K562 (cell line): ENCODE data around the gene GALNT7. TPM values are rescaled to one million over a fixed set of nuclear protein-coding genes. Genes with fewer than 3 reads are reported as not detected.
A peak's percentile ranks its signal among the peaks of the same experiment; 100 is the strongest.

Experiments
- ATAC-seq: fragments of 200-7000 bp; cut with Tn5 transposase; 3 replicates; pipeline ENCODE4 v1.9.1; 2020; ENCODE audit warnings: moderate library complexity
- BruUV-seq: library from RNA; stranded (reverse); fragments of 400-500 nt; replicated peaks from 2 replicates; lab custom pipeline; 2021; lab: Mats Ljungman, UMichigan
- CTCF ChIA-PET: fragments of 300-600 bp; formaldehyde crosslinking; extraction: SDS; loops from one replicate; lab custom pipeline; 2021; ENCODE audit warnings: low intra/inter-chr PET ratio; lab: Yijun Ruan, JAX
- POLR2A ChIA-PET: fragments of 300-600, 350-650 bp; sonication (Branson Sonifier 250); formaldehyde crosslinking; extraction: SDS; loops from one replicate; lab custom pipeline; 2021; ENCODE audit warnings: antibody characterized with exemption, inconsistent platforms; lab: Yijun Ruan, JAX
- DNase-seq, 4 experiments: peaks; one replicate each; pipeline versions ENCODE4 v3.0.0 to v3.0.0-alpha.2; 2011 to 2018; ENCODE audit warnings: low spot score in 3 of 4, mixed read lengths in 3 of 4; ENCODE audit errors: extremely low read depth in 1 of 4
- FAIRE-seq: peaks from 2 replicates; lab custom pipeline; 2011; peaks lifted over from hg19 to GRCh38; lab: Jason Lieb, UNC
- H2AFZ ChIP-seq: 2 replicates; pipeline ENCODE4 v1.6.0; 2011; ENCODE audit warnings: low read depth, low read length, control low read depth, inconsistent platforms
- H3K27ac ChIP-seq: fragments of 200-600 bp; 3 replicates; pipeline ENCODE4 v1.8.0; 2011; ENCODE audit warnings: low read depth, mild to moderate bottlenecking, control low read depth, inconsistent platforms, low read length, moderate library complexity, mixed read lengths; ENCODE audit errors: extremely low read depth
- H3K27me3 ChIP-seq, 2 experiments: fragments of 300-600 bp in 1 of 2; 2 replicates in 1 of 2; 3 replicates in 1 of 2; pipeline versions ENCODE4 v1.6.0 to v1.8.0; 2011; ENCODE audit warnings: inconsistent platforms in 2 of 2, low read length in 2 of 2, mild to moderate bottlenecking in 1 of 2, mixed read lengths in 1 of 2, moderate library complexity in 1 of 2; ENCODE audit not compliant: control insufficient read depth in 2 of 2, insufficient read depth in 2 of 2
- H3K36me3 ChIP-seq: fragments of 300-600 bp; 3 replicates; pipeline ENCODE4 v1.8.0; 2011; ENCODE audit warnings: mild to moderate bottlenecking, low read length, inconsistent platforms; ENCODE audit not compliant: control insufficient read depth, insufficient read depth
- H3K4me1 ChIP-seq, 2 experiments: fragments of 200-600 bp in 1 of 2; replicated peaks in 1 of 2; 2 replicates in 1 of 2; 3 replicates in 1 of 2; pipeline versions ENCODE4 v1.5.1 to v1.8.0; 2011; ENCODE audit warnings: inconsistent platforms in 2 of 2, low read length in 2 of 2, mild to moderate bottlenecking in 1 of 2, mixed read lengths in 1 of 2, moderate library complexity in 1 of 2; ENCODE audit not compliant: control insufficient read depth in 2 of 2, insufficient read depth in 2 of 2
- H3K4me2 ChIP-seq: 2 replicates; pipeline ENCODE4 v1.6.1; 2011; ENCODE audit warnings: low read length, control low read depth, inconsistent platforms, mixed read lengths; ENCODE audit not compliant: insufficient read depth
- H3K4me3 ChIP-seq: fragments of 200-600 bp; sonication (generic), shearing (Covaris generic); 2 replicates; pipeline ENCODE4 v1.5.1; 2016; ENCODE audit warnings: control low read depth, inconsistent platforms
- H3K79me2 ChIP-seq: fragments of 200-600 bp; 3 replicates; pipeline ENCODE4 v1.8.0; 2011; ENCODE audit warnings: low read length, inconsistent platforms; ENCODE audit not compliant: control insufficient read depth, insufficient read depth
- H3K9ac ChIP-seq, 2 experiments: 2 replicates each; pipeline versions ENCODE4 v1.6.0 to v1.6.1; 2011; ENCODE audit warnings: low read depth in 2 of 2, low read length in 2 of 2, control low read depth in 1 of 2, inconsistent platforms in 1 of 2, mild to moderate bottlenecking in 1 of 2, mixed read lengths in 1 of 2; ENCODE audit not compliant: insufficient read depth in 1 of 2
- H3K9me1 ChIP-seq: one replicate; pipeline ENCODE4 v1.6.0; 2011; ENCODE audit warnings: inconsistent platforms, mild to moderate bottlenecking, low read length, moderate library complexity; ENCODE audit not compliant: control insufficient read depth, insufficient read depth
- H3K9me3 ChIP-seq: replicated peaks from 2 replicates; pipeline ENCODE4 v1.5.1; 2011; ENCODE audit warnings: low read depth, low read length, inconsistent platforms; ENCODE audit not compliant: control insufficient read depth, insufficient read depth
- H4K20me1 ChIP-seq: replicated peaks from 2 replicates; pipeline ENCODE4 v1.6.1; 2011; ENCODE audit warnings: low read length, inconsistent platforms, mixed read lengths; ENCODE audit not compliant: control insufficient read depth, insufficient read depth
- ARID1B ChIP-seq: fragments of 450-650 bp; IDR thresholded peaks from 2 replicates; pipeline ENCODE4 v1.6.1; 2016; ENCODE audit warnings: antibody characterized with exemption, mild to moderate bottlenecking, inconsistent platforms
- BRF1 ChIP-seq: IDR thresholded peaks from 3 replicates; pipeline ENCODE4 v1.6.1; 2011; ENCODE audit warnings: borderline replicate concordance, mild to moderate bottlenecking; ENCODE audit not compliant: insufficient read length; ENCODE audit errors: extremely low read depth
- CBFA2T3 ChIP-seq: fragments of 450-650 bp; IDR thresholded peaks from 2 replicates; pipeline ENCODE4 v1.6.1; 2017
- CC2D1A ChIP-seq: fragments of 450-650 bp; IDR thresholded peaks from 2 replicates; pipeline ENCODE4 v1.6.1; 2017; ENCODE audit warnings: mild to moderate bottlenecking
- CTBP1 ChIP-seq: fragments of 450-650 bp; IDR thresholded peaks from 2 replicates; pipeline ENCODE4 v1.6.1; 2016; ENCODE audit warnings: borderline replicate concordance
- EP300 ChIP-seq: IDR thresholded peaks from 2 replicates; pipeline ENCODE4 v1.6.1; 2012; ENCODE audit warnings: low read length, improper control_type of control experiment
- ERF ChIP-seq: fragments of 450-650 bp; formaldehyde crosslinking; IDR thresholded peaks from 2 replicates; pipeline ENCODE4 v1.4.0; 2020; ENCODE audit warnings: mild to moderate bottlenecking, mixed read lengths
- JUND ChIP-seq, 2 experiments: IDR thresholded peaks; 2 replicates in 1 of 2; 3 replicates in 1 of 2; pipeline ENCODE4 v1.6.1; 2011; ENCODE audit warnings: borderline replicate concordance in 2 of 2, low read depth in 2 of 2, low read length in 2 of 2, improper control_type of control experiment in 1 of 2, missing biosample characterization in 1 of 2, missing genetic modification characterization in 1 of 2, missing genetic modification reagents in 1 of 2
- KDM1A ChIP-seq, 2 experiments: fragments of 450-650 bp; IDR thresholded peaks; 2 replicates each; pipeline ENCODE4 v1.6.1; 2016; ENCODE audit warnings: mild to moderate bottlenecking in 2 of 2
- MEIS2 ChIP-seq: fragments of 450-650 bp; IDR thresholded peaks from 2 replicates; pipeline ENCODE4 v1.6.1; 2014; ENCODE audit warnings: mild to moderate bottlenecking; ENCODE audit not compliant: partially characterized antibody
- RAD21 ChIP-seq, 2 experiments: fragments of 250-450 bp in 1 of 2; fragments of 450-650 bp in 1 of 2; sonication (Bioruptor Pico) in 1 of 2; formaldehyde crosslinking in 1 of 2; IDR thresholded peaks in 1 of 2; conservative IDR thresholded peaks in 1 of 2; 2 replicates each; pipeline versions ENCODE4 v1.4.0 to v1.8.0; 2020 to 2022; ENCODE audit warnings: mild to moderate bottlenecking in 2 of 2, moderate library complexity in 1 of 2
- ZNF134 ChIP-seq: fragments of 250-450 bp; sonication (Bioruptor Pico); conservative IDR thresholded peaks from 2 replicates; pipeline ENCODE4 v1.4.0; 2020
- WGBS: fragments of 100-300 bp; shearing (Covaris generic); methylation state at CpG from one replicate; pipeline ENCODE4 v1.1.6; 2016; ENCODE audit warnings: low coverage, mixed read lengths; ENCODE audit not compliant: insufficient coverage; ENCODE audit errors: missing lambda C conversion rate; 5-methylcytosine and 5-hydroxymethylcytosine counted together
- in situ Hi-C: fragments of 300-500 bp; cut with MboI; formaldehyde crosslinking; loops from 4 replicates; pipeline ENCODE4 v1.15.0; 2018; ENCODE audit warnings: inconsistent platforms, mixed read lengths
- intact Hi-C: fragments of 100-400 bp; cut with micrococcal nuclease; formaldehyde crosslinking; loops from 2 replicates; pipeline ENCODE4 v1.14.2; 2022
- polyA plus RNA-seq, 8 experiments: library from polyadenylated mRNA; depleted of rRNA in 4 of 8; stranded (reverse) in 5 of 8; unstranded in 3 of 8; fragments of >200 nt; fragmentation: Nextera tagmentation in 2 of 8; fragmentation: Illumina TruSeq in 1 of 8; extraction: Ambion mirVana in 2 of 8; extraction: Trizol in 1 of 8; gene quantifications; 2 replicates each; pipeline versions ENCODE4 v1.2.1 to v1.2.3, GENCODE V29; 2011 to 2014; ENCODE audit warnings: inconsistent platforms in 1 of 8, missing spikeins in 1 of 8
- total RNA-seq, 7 experiments: library from RNA; depleted of rRNA in 6 of 7; stranded (reverse); fragments of >200 nt in 6 of 7; fragmentation: Illumina TruSeq in 2 of 7; extraction: Trizol in 2 of 7; gene quantifications; 2 replicates each; pipeline versions ENCODE4 v1.2.1 to v1.2.3, GENCODE V29; 2011 to 2021; ENCODE audit warnings: low replicate concordance in 1 of 7
- TF ChIP-seq, protein P1 (sequence below): sonication (generic); formaldehyde crosslinking; IDR thresholded peaks from 2 replicates; pipeline ENCODE4 v1.8.0; 2022; ENCODE audit warnings: missing genetic modification reagents, mild to moderate bottlenecking, moderate library complexity, borderline replicate concordance
- TF ChIP-seq, protein P2 (sequence below): sonication (generic); formaldehyde crosslinking; IDR thresholded peaks from 2 replicates; pipeline ENCODE4 v1.5.0; 2020; ENCODE audit warnings: missing genetic modification reagents
- TF ChIP-seq, protein P3 (sequence below), 3 experiments: fragments of 200-800 bp in 1 of 3; sonication (Bioruptor generic) in 1 of 3; sonication (generic) in 1 of 3; formaldehyde crosslinking in 1 of 3; IDR thresholded peaks; 2 replicates each; pipeline versions ENCODE4 v1.6.1 to v1.8.0; 2016 to 2022; ENCODE audit warnings: mild to moderate bottlenecking in 2 of 3, missing compliant biosample characterization in 2 of 3, missing genetic modification characterization in 2 of 3, missing genetic modification reagents in 1 of 3

The GALNT7 gene
- total and polyA plus RNA-seq, 9 of the 15 experiments (the other 6 are each of a cell fraction or from before 2014, with no cell fraction given) = 16.7 to 38.7 (median 31.1) TPM

DNA sequence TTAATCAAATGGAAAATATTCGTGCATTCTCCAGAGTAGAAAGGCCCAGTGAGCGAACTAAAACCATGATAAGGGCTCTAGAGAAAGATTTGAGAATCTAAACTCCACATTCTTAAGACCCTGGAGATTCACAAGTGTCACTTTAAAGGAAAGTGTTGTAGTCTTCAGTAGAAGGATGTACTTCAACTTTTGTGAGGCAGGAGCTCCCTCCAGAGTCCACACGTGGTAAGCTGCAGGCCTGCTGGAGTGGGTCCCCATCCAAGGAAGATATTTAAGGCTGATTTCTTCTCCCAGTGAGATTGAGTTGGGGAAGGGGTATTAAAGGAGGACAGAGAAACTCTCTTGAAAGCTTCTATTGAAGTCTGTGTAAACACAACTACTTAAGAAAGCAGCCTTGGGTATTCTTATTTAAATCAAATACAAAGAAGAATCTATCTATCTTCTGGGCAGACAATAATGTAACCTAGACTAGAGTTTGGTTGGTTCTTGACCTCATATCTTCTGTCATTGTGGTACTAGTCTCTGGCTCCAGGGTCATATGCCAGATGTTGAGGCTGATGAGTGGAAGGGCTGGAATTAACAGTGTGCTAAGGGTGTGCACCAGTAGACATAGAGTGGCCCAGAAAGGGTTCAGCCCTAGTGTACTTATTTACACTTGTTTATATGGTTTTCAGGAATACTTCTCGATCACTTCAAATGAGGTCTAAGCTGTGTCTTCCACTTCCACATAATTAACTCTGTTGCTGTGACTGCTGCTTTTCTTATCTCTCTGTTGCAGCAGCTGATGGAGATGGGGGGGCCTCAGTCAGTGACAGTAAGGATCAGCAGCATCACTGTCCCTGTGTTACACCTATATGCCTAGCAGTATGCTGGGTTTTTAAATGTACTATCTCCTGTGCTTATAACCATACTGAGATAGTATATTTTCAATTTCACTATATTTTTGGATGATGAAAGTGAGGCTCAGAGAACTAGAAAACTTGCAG is 89.4 kb downstream of the GALNT7 start:
- 0% methylated on average over 4 of the region's 4 CpGs for WGBS
- no peak overlapping the region for H3K9ac ChIP-seq
- no peaks in the 10 kb centered on the region for H3K27me3 ChIP-seq
- no peak overlapping the region for H3K4me3 ChIP-seq
- in situ Hi-C loops = loop anchor here (5.0 kb wide), 1 partner anchor 241 kb away; no protein-coding TSS in a partner anchor
- no TSS peak for BruUV-seq
- ATAC-seq (peak; percentile 96), DNase-seq (peak; percentile 48 to 77 (median 56)), FAIRE-seq (peak; percentile 87)
- peaks cover 0 to 10% of the 10 kb centered on the region in 2 experiments; a peak in 3 of 5 replicates for H3K4me1 ChIP-seq
- peaks cover 2% of the 10 kb centered on the region; the same call in 1 of the 3 replicates for H3K36me3 ChIP-seq
- H3K27ac ChIP-seq = no peak overlapping the region
- H4K20me1 ChIP-seq = peaks cover 14% of the 10 kb centered on the region; the same call in 1 of the 2 replicates
- CTCF ChIA-PET = interaction anchor here (0.5 to 3.0 kb wide), 3 partner anchors 233 to 1100 kb away, joined by 3 to 20 read pairs (median 19); no protein-coding TSS in a partner anchor
- no peak overlapping the region for H2AFZ ChIP-seq
- peak overlapping the region; percentile 38; the same call in 1 of the 2 replicates for H3K4me2 ChIP-seq
- intact Hi-C loops = loop anchor here (1.0 to 10.0 kb wide), 5 partner anchors 43 to 363 kb away; no protein-coding TSS in a partner anchor
- POLR2A ChIA-PET = interaction anchor here (0.7 to 1.1 kb wide), 4 partner anchors 9 to 364 kb away, joined by 3 to 5 read pairs (median 4); no protein-coding TSS in a partner anchor
- no peaks in the 10 kb centered on the region for H3K9me3 ChIP-seq
- H3K9me1 ChIP-seq = no peaks in the 10 kb centered on the region
- peaks cover 62% of the 10 kb centered on the region; the same call in 2 of the 3 replicates for H3K79me2 ChIP-seq
- TF ChIP-seq, protein P1, sequence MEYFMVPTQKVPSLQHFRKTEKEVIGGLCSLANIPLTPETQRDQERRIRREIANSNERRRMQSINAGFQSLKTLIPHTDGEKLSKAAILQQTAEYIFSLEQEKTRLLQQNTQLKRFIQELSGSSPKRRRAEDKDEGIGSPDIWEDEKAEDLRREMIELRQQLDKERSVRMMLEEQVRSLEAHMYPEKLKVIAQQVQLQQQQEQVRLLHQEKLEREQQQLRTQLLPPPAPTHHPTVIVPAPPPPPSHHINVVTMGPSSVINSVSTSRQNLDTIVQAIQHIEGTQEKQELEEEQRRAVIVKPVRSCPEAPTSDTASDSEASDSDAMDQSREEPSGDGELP (CRISPR knock-in tag) = peak; percentile 60; the same call in 1 of the 2 replicates
- TF ChIP-seq JUND (IDR thresholded peaks at IDR 0.05; ENCODE audit: borderline replicate concordance, low read depth, low read length) = 0 out of 2 replicates have a peak, but pooled peaks have one; percentile 18
- TF ChIP-seq JUND (tag; IDR thresholded peaks at IDR 0.05; ENCODE audit: borderline replicate concordance, low read depth, low read length) = no peak; the same call in 2 of the 3 replicates
- TF ChIP-seq CBFA2T3 = peak; percentile 79
- peak; percentile 5 to 64; a peak in 3 of 4 replicates for TF ChIP-seq KDM1A (IDR thresholded peaks at IDR 0.05)
- peak; percentile 84 to 85 for TF ChIP-seq RAD21 (CRISPR knock-in tag; conservative IDR thresholded peaks at IDR 0.05 in 1 of 2, IDR thresholded peaks at IDR 0.05 in 1 of 2)
- peak; percentile 57 for TF ChIP-seq MEIS2
- TF ChIP-seq ARID1B = peak; percentile 87
- TF ChIP-seq ZNF134 (CRISPR knock-in tag) = no peak
- TF ChIP-seq ERF (CRISPR knock-in tag) = no peak
- peak; percentile 54; the same call in 1 of the 2 replicates for TF ChIP-seq EP300
- no peak for TF ChIP-seq BRF1
- TF ChIP-seq, protein P2, sequence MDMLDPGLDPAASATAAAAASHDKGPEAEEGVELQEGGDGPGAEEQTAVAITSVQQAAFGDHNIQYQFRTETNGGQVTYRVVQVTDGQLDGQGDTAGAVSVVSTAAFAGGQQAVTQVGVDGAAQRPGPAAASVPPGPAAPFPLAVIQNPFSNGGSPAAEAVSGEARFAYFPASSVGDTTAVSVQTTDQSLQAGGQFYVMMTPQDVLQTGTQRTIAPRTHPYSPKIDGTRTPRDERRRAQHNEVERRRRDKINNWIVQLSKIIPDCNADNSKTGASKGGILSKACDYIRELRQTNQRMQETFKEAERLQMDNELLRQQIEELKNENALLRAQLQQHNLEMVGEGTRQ = no peak
- TF ChIP-seq CTBP1 = peak; percentile 83
- TF ChIP-seq, protein P3, sequence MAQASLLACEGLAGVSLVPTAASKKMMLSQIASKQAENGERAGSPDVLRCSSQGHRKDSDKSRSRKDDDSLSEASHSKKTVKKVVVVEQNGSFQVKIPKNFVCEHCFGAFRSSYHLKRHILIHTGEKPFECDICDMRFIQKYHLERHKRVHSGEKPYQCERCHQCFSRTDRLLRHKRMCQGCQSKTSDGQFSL (CRISPR knock-in tag; IDR thresholded peaks at IDR 0.05) = peak; percentile 79; the same call in 1 of the 2 replicates
- TF ChIP-seq, protein P3 (tag; IDR thresholded peaks at IDR 0.05) = peak in 1 of 2 experiments; percentile 74; a peak in 2 of 4 replicates
- peak; percentile 45; the same call in 1 of the 2 replicates for TF ChIP-seq CC2D1A
